Large intestine (tissue), 3 donors: ENCODE results near the gene MSANTD2. TPM values are rescaled to one million over a fixed set of nuclear protein-coding genes. Genes with fewer than 3 reads are reported as not detected.

ENCODE experiments used
- DNase-seq, 2 donors: peaks; one replicate each; pipeline versions ENCODE4 v3.0.0 to v3.0.0-alpha.2; 2013
- H3K27ac ChIP-seq: one replicate; pipeline ENCODE4 v1.5.1; 2013; ENCODE audit warnings: low read length
- H3K27me3 ChIP-seq: 2 replicates; pipeline ENCODE4 v1.6.1; 2013; ENCODE audit warnings: low read length; ENCODE audit not compliant: control insufficient read depth, insufficient read depth
- H3K36me3 ChIP-seq: 2 replicates; pipeline ENCODE4 v1.6.1; 2013; ENCODE audit warnings: low read length; ENCODE audit not compliant: control insufficient read depth, insufficient read depth
- H3K4me1 ChIP-seq: one replicate; pipeline ENCODE4 v1.6.1; 2013; ENCODE audit warnings: low read length; ENCODE audit not compliant: control insufficient read depth, insufficient read depth
- H3K4me3 ChIP-seq: one replicate; pipeline ENCODE4 v1.5.1; 2013; ENCODE audit warnings: low read length
- H3K9me3 ChIP-seq: one replicate; pipeline ENCODE4 v1.6.1; 2013; ENCODE audit warnings: mild to moderate bottlenecking, low read depth, low read length, moderate library complexity; ENCODE audit not compliant: control insufficient read depth
- WGBS: methylation state at CpG from one replicate; pipeline ENCODE4 v1.1.5; 2013; ENCODE audit warnings: low lambda C conversion rate; ENCODE audit not compliant: insufficient coverage; 5-methylcytosine and 5-hydroxymethylcytosine counted together
- polyA plus RNA-seq: library from polyadenylated mRNA; unstranded; fragments of 120-200 nt; gene quantifications from one replicate; pipeline ENCODE4 v1.2.1, GENCODE V29; 2013

MSANTD2 gene
- polyA plus RNA-seq, 1 donor = 23.2 TPM

DNA sequence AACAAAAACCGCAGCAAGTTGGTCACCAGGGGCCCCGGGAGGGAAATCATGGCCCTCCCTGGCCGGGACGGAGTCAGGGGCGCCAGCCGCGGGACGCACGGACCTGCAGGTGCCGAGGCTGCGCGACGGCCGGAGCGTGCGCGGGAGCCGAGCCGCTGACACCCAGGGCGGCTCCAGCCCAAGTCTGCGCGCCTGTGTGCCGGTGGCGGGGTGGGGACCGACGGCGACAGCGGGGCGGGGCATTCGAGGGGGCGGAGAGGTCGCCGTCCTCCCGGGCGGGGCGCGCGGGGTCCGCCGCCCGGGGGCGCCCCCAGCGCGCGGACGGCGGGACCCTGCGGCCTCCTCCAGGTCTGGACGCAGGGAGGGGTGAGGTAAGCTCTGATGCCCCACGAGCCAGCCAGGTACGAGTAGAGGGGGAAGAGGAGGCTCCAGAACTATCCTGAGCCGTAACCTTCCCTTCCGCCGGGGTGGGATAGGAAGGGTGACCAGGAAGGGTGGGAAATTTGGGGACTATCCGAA is 38.0 kb downstream of the MSANTD2 start, which contains the start of gene ESAM:
TSS of gene ESAM (minus strand) at position 186 of the 519 bp plus-strand sequence. CDS start at position 50, 136 bp downstream.
- no CpG with 5 or more reads among the region's 55 CpGs for WGBS
- Histone ChIP-seq H3K9me3 (peaks cover 8% of the 10 kb centered on the region), H3K27ac (no peak within 1 kb of the TSS), H3K36me3 (peaks cover 10% of the 10 kb centered on the region), H3K27me3 (peaks cover 58% of the 10 kb centered on the region), H3K4me1 (peaks cover 37% of the 10 kb centered on the region), H3K4me3 (peak within 1 kb of the TSS; percentile 43)
- DNase-seq = peak in 1 of 2 donors; percentile 47

DNA sequence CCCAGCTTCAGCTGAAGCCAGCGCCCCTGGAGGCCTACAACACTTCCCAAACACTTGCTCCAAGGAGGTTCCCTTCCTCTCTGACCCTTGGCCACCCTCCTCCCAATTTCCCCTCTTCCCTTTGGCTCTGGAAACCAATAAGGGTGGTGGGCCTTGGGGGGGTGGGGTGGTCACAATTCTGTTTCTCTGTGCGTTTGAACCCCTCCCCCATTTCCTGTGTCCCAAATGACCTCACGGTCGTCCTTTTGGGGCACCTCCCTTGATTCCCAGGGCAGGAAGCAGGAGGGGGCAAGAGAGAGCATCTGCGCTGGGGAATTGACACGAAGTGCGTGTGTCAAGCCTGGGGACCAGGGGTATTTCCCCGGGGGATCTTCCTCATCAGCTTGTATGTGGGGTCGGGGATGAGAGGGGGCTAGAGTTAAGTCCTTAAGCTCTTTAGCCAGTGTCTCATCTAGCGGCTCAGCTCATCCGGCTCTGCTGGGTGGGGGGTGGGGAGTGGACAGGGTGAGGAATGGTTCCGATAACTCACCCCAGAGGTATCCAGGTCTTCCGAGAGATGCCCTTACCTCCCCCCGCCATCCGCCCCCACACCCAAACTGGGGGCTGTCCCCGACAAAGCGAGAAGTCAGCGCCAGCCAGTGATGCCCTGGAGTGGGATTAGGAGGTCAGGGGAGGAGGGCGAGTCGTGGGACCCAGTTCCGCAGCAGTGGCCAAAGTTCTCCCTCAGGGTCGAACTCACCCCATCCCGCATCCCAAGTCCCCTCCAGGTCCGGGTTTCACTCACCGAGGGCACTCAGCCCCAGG is 38.7 kb downstream of the MSANTD2 start:
- Histone ChIP-seq H3K27ac (no peak overlapping the region), H3K36me3 (peaks cover 6% of the 10 kb centered on the region), H3K4me3 (peak overlapping the region; percentile 27), H3K27me3 (peaks cover 64% of the 10 kb centered on the region), H3K4me1 (peaks cover 37% of the 10 kb centered on the region), H3K9me3 (peaks cover 8% of the 10 kb centered on the region)
- no peak for DNase-seq
- no CpG with 5 or more reads among the region's 25 CpGs for WGBS

GRCh38 chr11:124760806-124761205 is 39.4 kb downstream of the MSANTD2 start:
- WGBS = no CpG with 5 or more reads among the region's 3 CpGs
- no peak overlapping the region for H3K27ac ChIP-seq
- H3K4me1 ChIP-seq = peaks cover 37% of the 10 kb centered on the region
- H3K36me3 ChIP-seq = peaks cover 4% of the 10 kb centered on the region
- peak overlapping the region; percentile 17 for H3K4me3 ChIP-seq
- DNase-seq = no peak
- H3K27me3 ChIP-seq = peaks cover 71% of the 10 kb centered on the region
- H3K9me3 ChIP-seq = peaks cover 8% of the 10 kb centered on the region

GRCh38 chr11:124760205-124760652 is 40.0 kb downstream of the MSANTD2 start:
- peaks cover 75% of the 10 kb centered on the region for H3K27me3 ChIP-seq
- peaks cover 37% of the 10 kb centered on the region for H3K4me1 ChIP-seq
- H3K4me3 ChIP-seq = peak overlapping the region; percentile 17
- peaks cover 4% of the 10 kb centered on the region for H3K36me3 ChIP-seq
- H3K9me3 ChIP-seq = peaks cover 8% of the 10 kb centered on the region
- WGBS = no CpG with 5 or more reads among the region's 25 CpGs
- H3K27ac ChIP-seq = no peak overlapping the region
- DNase-seq = no peak

GRCh38 chr11:124759266-124760204 is 40.7 kb downstream of the MSANTD2 start:
- Histone ChIP-seq H3K4me3 (peak overlapping the region; percentile 32), H3K36me3 (no peaks in the 10 kb centered on the region), H3K9me3 (peaks cover 8% of the 10 kb centered on the region), H3K4me1 (peaks cover 37% of the 10 kb centered on the region), H3K27ac (no peak overlapping the region), H3K27me3 (peaks cover 80% of the 10 kb centered on the region)
- peak in 1 of 2 donors; percentile 38 for DNase-seq
- WGBS = no CpG with 5 or more reads among the region's 52 CpGs

GRCh38 chr11:124758355-124759265 is 41.6 kb downstream of the MSANTD2 start:
- WGBS = no CpG with 5 or more reads among the region's 53 CpGs
- no peak overlapping the region for H3K27ac ChIP-seq
- peak overlapping the region; percentile 32 for H3K4me3 ChIP-seq
- peak; percentile 81 to 92 for DNase-seq
- H3K27me3 ChIP-seq = peaks cover 88% of the 10 kb centered on the region
- peaks cover 8% of the 10 kb centered on the region for H3K9me3 ChIP-seq
- peaks cover 37% of the 10 kb centered on the region for H3K4me1 ChIP-seq
- H3K36me3 ChIP-seq = no peaks in the 10 kb centered on the region

DNA sequence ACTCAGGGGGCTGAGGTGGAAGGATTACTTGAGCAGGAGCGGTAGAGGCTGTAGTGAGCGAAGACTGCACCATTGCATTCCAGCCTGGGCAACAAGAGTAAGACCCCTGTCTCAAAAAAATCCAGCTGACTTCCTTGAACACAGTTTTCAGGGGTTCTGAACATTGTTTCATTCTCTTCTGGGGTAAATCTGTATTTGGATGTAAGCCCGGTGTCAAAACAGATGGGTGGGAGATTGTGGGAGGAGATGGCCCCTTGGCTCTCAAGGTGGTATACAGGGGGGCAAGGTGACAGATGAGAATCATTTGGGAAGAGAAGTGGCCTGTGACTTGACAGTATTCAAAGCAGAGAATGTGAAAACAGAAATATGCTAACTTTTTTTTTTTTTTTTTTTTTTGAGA is 42.9 kb downstream of the MSANTD2 start:
- Histone ChIP-seq H3K9me3 (peaks cover 8% of the 10 kb centered on the region), H3K4me3 (no peak overlapping the region), H3K27me3 (peaks cover 94% of the 10 kb centered on the region), H3K4me1 (peaks cover 36% of the 10 kb centered on the region), H3K36me3 (no peaks in the 10 kb centered on the region), H3K27ac (no peak overlapping the region)
- no CpG with 5 or more reads among the region's 3 CpGs for WGBS
- no peak for DNase-seq

DNA sequence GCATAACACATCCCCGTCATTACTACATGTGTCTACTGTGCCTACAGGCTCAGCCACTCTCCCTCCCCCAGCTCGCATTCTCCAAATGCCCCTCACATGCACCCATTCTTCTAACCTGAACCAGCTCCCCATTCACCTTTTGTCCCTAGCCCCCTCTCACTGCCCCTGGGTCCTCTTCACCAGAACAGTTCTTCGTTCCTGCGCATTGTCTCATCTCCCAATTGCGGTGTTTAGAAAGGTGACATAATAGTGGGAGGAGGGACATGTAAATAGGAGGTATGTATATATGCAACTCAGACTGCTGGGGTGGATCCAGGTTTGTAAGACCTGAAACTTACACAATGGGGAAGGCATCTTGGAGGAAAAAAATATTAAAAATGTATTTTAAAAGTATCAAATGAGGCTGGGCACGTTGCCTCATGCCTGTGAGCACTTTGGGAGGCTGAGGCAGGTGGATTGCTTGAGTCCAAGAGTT is 43.4 kb downstream of the MSANTD2 start:
- Histone ChIP-seq H3K36me3 (no peaks in the 10 kb centered on the region), H3K4me1 (peaks cover 39% of the 10 kb centered on the region), H3K27me3 (peaks cover 95% of the 10 kb centered on the region), H3K4me3 (no peak overlapping the region), H3K27ac (no peak overlapping the region), H3K9me3 (peaks cover 11% of the 10 kb centered on the region)
- DNase-seq = no peak
- 25% methylated on average over 1 of the region's 6 CpGs for WGBS

DNA sequence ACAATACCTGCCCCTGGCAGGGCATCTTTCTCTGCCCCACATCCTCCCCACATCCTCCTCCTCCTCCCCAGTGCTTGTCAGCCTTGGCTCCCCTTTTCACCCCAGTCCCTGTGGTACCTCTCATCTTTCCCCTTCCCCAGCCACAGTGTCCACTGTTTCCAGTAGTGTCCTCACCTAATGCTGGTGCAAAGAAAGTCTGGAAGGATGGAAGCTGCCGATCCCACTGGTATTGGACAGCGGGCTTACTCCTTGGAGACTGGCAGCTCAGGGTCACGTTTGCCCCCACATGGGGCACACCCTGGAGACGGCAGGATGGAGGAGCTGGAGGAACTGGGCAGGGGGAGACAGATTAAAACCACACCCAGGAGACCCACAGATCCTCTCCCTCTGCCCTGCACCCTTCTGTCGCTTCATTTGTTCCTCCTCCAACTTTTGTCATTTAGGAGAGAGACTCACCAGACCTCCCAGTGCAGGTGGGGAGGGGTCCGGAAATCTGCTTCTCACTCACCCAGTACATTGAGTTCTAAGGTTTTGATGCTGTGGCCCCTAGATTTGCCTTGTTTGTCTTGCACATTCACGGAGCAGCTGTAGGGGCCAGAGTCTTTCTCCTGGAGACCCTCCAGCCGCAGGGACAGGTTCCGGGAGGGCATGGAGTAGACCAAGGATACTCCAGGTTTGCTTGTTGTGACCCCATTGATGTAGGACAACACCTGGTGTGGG is 44.0 kb downstream of the MSANTD2 start:
- Histone ChIP-seq H3K36me3 (no peaks in the 10 kb centered on the region), H3K4me1 (peaks cover 38% of the 10 kb centered on the region), H3K9me3 (peaks cover 12% of the 10 kb centered on the region), H3K4me3 (no peak overlapping the region), H3K27ac (no peak overlapping the region), H3K27me3 (peaks cover 95% of the 10 kb centered on the region)
- no peak for DNase-seq
- no CpG with 5 or more reads among the region's 9 CpGs for WGBS
